Superior temporal gyrus (tissue), 1 donor: ENCODE results near the gene NOP53.
A peak's percentile ranks its signal among the peaks of the same experiment; 100 is the strongest.
"Not testable (repeated sequence)": the region's sequence is repeated elsewhere in the genome, so short reads cannot be mapped to it uniquely, and the experiment has no call there.

Experiments
- DNase-seq: peaks from one replicate; pipeline ENCODE4 v3.0.0-alpha.2; 2016; ENCODE audit errors: extremely low spot score

NOP53 gene

DNA sequence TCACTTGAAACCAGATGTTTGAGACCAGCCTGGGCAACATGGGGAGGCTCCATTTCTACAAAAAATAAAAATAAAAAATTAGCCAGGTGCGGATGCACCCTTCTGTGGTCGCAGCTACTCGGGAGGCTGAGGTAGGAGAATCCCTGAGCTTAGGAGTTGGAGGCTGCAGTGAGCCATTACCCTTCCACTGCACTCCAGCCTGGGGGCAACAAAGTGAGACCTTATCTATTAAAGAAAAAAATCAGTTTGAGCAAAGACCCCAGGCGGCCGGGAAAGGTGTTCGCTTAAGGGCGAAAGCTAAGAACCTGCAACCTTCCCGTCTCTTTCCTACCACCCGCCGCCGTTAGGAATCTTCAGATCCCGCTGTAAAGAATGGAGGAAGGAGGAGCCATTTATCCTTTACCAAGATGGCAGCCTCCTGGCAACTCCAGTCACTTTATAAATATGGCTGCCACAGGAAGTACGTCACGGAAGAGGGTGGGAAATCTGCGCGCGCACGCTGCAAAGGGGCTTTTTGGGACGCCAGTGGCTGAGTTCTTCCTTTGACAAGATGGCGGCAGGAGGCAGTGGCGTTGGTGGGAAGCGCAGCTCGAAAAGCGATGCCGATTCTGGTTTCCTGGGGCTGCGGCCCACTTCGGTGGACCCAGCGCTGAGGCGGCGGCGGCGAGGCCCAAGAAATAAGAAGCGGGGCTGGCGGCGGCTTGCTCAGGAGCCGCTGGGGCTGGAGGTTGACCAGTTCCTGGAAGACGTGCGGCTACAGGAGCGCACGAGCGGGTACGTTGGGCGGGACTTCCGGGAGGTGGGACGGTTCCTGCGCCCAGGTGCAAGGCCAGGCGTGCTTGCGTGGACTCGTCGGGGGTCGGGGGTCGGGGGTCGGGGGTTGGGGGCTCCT lies at the start of gene NOP53:
Gene NOP53 (plus strand): TSS at position 537 of the 892 bp plus-strand sequence. CDS start 14 bp downstream, at position 551.
- DNase-seq: peak; percentile 100

- no peak for DNase-seq
Observed at GRCh38 chr19:47696635-47697034, 48.7 kb upstream of the NOP53 start.

- peak; percentile 93 for DNase-seq
Observed at GRCh38 chr19:47697863-47698609, 47.3 kb upstream of the NOP53 start.

DNA sequence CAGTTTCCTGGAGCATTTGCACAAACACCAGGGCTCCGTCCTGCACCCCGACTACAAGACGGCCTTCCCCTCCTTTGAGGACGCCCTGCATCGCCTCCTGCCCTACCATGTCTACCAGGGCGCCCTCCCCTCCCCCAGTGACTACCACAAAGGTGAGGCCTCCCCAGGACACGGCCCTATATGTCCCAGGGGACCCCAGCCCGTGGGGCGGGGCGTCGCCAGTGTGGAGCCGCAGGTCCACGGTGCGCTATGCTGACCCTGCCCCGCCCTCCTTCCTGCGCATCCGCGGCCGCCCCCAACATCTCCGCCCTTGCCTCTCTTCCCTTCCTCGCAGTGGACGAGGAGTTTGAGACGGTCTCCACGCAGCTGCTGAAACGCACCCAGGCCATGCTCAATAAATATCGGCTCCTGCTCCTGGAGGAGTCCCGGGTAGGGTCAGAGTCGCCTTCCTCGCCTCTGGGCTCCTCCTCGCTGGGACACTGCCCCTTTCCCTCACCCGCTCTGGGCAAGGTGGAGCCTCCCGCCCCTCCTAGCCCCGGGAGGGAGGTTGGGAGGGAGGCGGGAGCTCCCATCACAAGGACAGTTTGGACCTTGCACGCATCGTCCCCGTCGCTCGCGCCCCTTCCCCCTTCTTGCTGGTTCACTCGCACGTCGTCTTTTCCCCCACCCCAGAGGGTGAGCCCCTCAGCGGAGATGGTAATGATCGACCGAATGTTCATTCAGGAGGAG lies 46.6 kb upstream of the NOP53 start:
- no peak for DNase-seq

DNA sequence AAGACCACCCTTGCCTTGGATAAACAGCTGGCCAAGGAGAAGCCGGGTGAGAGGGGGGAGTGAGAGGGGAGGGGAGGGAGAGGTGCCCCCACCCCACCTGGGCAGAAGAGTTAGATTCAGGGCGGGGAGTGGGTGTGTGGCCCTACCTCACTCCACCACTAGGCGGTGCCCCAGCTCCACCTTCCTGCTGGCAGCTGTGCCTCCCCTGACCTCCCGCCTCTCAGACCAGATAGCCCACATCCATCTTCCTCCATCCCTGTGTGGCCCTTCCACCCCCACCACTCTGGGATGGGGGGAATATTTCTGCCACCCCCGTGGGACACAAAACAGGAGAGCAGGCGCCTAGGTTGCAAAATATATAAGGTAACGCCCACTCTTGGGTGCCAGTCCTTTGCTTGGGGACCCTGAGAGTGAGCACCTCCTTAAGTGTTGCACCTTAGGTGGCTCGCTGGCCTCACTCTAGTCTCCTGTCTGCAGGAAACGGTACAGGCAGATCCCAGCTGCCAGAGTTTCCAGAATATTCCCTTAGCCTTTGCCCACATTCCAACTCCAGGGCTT lies 45.9 kb upstream of the NOP53 start:
- no peak for DNase-seq

DNA sequence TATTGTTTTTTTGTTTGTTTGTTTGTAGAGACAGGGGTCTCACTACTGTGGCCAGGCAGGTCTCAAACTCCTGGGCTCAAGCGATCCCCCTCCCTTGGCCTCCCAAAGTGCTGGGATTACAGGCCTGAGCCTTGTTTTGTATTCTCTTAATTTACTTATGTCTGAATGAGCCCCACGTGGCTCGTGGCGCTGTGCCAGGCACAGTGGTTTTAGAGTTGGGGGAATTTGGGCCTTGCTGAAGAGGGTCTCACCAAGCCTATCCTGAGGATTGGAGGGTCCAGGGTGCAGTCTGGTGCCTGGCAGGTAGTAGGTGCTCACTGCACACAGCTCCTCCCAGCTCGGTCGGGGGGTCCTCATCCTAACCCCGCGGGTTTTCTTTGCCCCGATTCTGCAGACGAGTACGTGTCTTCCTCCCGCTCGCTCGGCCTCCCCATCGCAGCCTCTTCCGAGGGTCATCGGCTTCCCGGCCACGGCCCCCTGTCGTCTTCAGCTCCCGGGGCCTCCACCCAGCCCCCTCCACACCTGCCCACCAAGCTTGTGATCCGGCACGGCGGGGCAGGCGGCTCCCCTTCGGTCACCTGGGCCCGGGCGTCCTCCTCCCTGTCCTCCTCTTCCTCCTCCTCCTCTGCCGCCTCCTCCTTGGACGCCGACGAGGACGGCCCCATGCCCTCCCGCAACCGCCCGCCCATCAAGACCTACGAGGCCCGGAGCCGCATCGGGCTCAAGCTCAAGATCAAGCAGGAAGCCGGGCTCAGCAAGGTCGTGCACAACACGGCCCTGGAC lies 44.2 kb upstream of the NOP53 start:
- DNase-seq: no peak

DNA sequence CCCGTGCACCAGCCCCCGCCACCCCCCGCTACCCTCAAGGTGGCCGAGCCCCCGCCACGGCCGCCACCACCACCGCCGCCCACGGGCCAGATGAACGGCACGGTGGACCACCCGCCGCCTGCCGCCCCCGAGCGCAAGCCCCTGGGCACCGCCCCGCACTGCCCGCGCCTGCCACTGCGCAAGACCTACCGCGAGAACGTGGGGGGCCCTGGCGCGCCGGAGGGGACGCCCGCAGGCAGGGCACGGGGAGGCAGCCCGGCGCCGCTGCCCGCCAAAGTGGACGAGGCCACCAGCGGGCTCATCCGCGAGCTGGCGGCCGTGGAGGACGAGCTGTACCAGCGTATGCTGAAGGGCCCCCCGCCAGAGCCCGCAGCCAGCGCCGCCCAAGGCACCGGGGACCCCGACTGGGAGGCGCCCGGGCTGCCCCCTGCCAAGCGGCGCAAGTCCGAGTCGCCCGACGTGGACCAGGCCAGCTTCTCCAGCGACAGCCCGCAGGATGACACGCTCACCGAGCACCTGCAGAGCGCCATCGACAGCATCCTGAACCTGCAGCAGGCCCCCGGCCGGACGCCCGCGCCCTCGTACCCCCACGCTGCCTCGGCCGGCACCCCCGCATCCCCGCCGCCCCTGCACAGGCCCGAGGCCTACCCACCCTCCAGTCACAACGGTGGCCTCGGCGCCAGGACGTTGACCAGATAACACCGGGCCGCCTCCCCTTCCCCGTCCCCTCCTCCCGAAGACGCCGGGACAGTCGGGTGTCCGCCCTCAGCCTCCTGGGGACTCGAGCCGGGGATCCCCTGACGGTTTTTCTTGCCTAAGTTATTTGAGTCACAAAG lies 43.4 kb upstream of the NOP53 start:
- no peak for DNase-seq

DNA sequence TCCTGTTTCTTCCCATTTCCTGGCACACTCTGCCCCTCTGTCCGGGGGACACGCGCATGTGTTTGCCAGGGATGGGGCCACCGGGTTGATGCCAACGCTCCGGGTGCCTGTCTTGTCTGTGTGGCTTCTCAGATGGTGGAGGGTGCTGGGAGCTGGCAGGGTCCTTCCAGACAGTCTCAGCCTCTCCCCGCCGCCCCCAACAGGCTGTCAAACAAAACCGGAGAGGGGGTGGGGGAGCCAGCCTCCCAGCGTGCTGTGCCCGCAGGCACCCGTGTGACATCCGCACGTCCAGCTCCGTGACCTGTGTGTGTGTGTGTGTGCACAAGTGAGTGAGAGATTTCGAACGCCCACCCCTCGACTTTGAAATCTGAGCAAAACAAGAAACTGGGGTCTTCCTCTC lies 42.7 kb upstream of the NOP53 start:
- no peak for DNase-seq

DNA sequence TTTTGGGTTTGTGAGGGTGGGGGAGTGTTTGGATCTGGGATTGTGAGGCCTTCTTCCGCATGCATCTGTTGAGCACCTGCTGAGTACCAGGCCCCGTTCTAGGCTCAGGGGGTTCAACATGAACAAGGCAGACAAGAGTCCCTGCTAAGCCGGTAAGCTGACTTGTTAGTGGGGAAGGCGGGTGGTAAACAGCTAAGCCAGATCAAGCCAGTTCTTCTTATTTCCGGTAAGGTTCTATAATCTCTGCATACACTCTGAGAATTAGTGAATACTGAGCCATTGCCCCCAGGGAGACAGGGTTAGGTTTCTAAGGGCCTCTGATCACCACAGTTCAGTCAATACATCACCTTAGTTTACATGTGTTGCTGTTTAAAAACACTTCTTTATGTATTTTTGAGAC lies 42.0 kb upstream of the NOP53 start:
- DNase-seq: no peak

DNA sequence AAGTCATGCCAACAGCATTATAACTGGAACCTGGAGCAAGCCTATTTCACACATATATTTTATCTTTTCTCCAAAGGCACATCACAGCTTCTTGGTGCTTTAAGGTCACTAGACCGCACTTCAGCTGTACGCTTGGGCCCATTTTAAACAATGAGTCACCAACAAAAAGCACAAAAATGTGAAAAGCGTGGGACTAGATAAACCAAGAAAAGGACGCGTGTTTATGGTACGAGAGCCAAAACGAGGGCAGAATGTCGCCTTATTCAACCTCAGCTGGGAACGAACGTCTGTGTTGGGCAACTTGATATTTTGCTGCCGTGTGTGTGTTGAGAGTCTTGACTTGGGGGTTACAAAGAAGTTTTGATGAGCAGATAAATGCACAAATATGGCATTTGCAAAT lies 41.3 kb upstream of the NOP53 start:
- DNase-seq: no peak

- DNase-seq: no peak
Observed at GRCh38 chr19:47704656-47705055, 40.7 kb upstream of the NOP53 start.

DNA sequence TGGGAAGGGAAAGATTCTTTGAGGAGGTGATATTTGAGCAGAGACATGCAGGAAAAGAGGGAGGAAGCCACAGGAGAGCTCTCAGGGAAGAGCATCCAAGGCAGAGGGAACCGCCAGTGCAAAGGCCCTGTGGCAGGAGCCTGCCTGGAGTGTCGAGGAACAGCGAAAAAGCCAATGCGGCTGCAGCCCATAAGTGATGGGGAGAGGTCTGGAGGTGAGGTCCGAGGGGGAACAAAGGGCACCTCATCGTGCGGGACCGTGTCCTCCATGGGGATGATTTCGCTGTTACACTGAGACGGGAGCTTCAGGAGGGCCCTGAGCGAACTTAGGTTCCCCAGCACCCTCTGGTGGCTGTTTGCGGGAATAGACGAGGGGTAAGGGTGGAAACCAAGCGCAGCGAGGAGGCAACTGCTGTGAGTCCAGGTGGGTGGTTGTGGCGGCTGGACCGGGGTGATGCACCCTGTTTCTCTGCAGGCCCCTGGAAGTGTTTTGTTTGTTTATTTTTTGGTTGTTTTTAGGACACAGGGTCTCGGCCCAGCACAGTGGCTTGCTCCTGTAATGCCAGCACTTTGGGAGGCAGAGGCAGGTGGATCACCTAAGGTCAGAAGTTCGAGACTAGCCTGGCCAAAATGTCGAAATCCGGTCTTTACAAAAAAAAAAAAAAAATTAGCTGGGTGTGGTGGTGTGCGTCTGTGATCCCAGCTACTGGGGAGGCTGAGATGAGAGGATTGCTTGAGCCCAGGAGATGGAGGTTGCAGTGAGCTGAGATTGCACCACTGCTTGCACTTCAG lies 38.0 kb upstream of the NOP53 start:
- DNase-seq: peak; percentile 83

DNA sequence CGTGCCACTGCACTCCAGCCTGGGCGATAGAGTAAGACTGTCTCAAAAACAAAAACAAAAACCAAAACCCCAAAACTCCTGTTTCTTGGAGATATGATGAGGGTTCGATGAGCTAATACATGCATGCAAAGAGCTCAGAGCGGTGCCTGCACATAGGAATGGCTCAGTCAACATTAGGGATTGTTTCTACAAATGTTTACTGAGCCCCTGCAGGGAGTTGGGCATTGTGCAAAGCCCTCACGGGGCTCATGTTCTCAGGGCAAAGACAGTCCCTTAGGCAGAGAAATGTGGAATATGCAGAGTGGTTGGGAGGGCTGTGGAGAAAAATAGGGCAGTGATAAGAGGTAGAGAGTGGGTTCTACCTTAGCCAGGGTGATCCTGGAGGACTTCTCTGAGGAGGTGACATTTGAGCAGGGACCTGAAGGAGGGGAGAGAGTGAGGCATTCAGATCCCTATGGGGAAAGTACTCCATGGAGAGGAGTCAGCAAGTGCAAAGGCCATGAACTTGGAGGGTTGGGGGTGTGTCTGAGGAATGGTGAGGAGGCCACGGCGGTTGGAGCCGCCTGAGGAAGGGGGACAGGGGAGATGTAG lies 33.6 kb upstream of the NOP53 start:
- DNase-seq: no peak

DNA sequence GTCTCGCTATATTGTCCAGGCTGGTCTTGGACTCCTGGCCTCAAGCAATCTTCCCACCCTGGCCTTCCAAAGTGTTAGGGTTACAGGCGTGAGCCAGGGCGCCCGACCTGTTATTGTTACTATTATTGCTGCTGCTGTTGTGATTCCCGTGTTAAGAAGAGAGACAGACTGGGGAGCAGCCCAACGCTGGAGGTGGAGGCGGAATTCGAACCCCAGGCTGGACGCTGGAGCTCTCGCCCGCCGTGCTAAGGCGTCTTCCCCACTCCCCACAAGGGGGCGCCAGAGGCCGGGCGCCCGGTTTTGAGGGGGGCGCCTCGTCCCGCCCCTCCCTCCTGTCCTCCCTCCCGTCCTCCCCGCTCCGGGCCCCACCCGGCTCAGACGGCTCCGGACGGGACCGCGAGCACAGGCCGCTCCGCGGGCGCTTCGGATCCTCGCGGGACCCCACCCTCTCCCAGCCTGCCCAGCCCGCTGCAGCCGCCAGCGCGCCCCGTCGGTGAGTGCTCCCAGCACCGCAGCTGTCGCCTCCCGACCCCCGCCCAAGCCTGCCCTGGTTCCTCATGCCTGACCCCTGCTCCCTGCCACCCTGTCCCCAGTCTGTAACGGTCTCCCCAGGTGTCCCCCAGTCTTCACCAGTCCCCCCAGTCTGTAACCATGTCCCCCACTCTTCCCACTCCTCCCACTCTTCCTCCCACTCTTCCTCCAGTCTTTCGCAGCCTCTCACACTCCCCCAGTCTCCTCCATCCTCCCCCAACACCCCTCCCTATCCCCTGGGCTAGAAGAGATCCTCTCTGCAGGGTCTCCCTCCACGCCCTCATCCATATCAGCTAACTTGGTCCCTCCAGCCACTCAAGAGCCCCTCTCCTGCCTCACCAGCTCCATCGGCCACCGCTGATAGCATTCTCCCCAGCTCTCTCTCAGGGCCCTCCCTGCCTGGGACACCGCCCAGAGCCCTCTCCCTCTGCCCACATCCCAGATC lies 32.0 kb upstream of the NOP53 start, which contains the start of gene EHD2:
Gene EHD2 (plus strand): TSS at position 377 of the 976 bp plus-strand sequence. CDS start 3,191 bp downstream, outside the sequence.
- DNase-seq: no peak

GRCh38 chr19:47714339-47714738 lies 31.0 kb upstream of the NOP53 start:
- DNase-seq: no peak

- DNase-seq: not testable (repeated sequence)
Observed at GRCh38 chr19:47714855-47715254, 30.5 kb upstream of the NOP53 start.

DNA sequence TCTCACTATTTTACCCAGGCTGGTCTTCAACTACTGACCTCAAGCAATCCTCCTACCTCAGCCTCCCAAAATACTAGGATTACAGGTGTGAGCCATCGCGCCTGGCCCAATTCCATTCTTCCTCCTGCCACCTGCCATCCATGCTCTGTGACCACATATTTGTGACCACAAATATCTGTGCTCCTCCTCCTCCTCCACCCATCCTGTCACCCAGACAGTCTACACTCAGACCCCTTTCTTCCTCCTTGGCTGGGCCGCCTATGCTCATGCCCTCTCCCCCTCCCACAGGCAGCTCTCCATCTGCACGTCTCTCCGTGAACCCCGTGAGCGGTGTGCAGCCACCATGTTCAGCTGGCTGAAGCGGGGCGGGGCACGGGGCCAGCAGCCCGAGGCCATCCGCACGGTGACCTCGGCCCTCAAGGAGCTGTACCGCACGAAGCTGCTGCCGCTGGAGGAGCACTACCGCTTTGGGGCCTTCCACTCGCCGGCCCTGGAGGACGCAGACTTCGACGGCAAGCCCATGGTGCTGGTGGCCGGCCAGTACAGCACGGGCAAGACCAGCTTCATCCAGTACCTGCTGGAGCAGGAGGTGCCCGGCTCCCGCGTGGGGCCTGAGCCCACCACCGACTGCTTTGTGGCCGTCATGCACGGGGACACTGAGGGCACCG lies 28.9 kb upstream of the NOP53 start:
- no peak for DNase-seq
